Fibroblast of skin of left biceps (primary cell): ENCODE results near the gene L3MBTL4.

Experiments used
- DNase-seq, 2 experiments: peaks; one replicate each; pipeline ENCODE4 v3.0.0-alpha.2; 2013; ENCODE audit warnings: low read depth in 2 of 2

L3MBTL4 gene

GRCh38 chr18:6366776-6367175 is 47.9 kb downstream of the L3MBTL4 start:
- DNase-seq, result no peak

- no peak for DNase-seq
Observed at GRCh38 chr18:6365385-6365784, 49.3 kb downstream of the L3MBTL4 start.

GRCh38 chr18:6363216-6363615 is 51.5 kb downstream of the L3MBTL4 start:
- DNase-seq, result no peak

DNA sequence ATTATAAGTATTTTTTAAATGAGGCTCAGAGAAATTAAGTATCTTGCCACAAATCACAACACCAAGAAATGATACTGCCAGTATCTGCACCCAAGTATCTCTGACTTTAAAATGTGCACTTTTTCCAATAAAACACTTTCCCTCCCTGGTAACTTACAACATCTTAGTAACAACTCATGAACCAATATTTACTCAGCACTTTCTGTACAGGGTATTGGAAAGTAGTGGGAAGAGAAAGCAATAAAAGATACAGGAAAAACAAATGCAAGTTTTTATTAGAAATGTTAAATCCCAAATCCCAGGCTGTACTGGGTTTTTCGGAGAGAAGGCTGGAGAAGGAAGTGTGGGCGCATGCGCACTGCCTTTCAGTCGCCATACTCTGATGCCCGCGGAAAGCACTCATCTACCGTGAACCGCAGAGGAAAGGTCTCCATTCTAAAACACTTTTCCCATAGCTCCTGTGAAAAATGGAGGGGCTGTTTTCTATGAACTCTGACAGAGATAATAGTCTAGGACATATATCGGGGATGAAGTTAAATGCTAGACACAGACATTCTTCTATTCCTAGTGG is 52.1 kb downstream of the L3MBTL4 start:
- no peak for DNase-seq

DNA sequence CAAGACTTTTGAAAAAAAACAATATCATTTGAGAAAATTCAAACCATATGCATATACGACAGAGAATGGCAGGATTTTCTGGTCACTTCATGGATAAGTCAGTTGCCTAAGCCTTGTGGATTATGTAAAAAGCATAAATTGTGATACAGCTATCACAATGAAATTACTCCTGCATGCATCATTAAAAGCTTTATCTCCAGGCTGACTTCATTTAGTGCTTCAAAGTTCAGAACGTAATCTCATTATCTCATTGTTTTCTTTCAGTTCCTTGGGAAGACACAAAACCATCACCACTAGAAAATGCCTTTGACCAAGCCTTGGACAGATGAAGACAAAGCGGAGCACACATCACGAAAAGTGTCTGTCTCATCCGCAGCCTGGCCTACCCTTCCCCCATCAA is 57.0 kb downstream of the L3MBTL4 start:
- DNase-seq, result no peak

- no peak for DNase-seq
Observed at GRCh38 chr18:6355789-6356589, 58.7 kb downstream of the L3MBTL4 start.

GRCh38 chr18:6352275-6352674 is 62.4 kb downstream of the L3MBTL4 start:
- no peak for DNase-seq

DNA sequence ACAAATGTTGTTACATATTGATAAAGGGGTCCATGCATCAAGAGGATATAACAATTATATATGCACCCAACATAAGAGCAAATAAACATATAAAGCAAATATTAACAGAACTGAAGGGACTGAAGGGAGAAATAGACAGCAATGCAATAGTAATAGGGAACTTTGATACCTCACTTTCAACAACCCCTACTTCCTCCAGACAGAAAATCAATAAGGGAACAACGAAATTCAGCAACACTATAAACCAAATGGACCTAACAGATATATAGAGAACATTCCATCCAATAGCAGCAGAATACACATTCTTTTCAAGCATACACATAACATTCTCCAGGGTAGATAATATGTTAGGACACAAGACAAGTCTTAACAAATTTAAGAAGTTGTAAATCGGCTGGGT is 71.7 kb downstream of the L3MBTL4 start:
- DNase-seq, result no peak

GRCh38 chr18:6341709-6342108 is 73.0 kb downstream of the L3MBTL4 start:
- no peak for DNase-seq

- no peak for DNase-seq
Observed at GRCh38 chr18:6341303-6341702, 73.4 kb downstream of the L3MBTL4 start.

DNA sequence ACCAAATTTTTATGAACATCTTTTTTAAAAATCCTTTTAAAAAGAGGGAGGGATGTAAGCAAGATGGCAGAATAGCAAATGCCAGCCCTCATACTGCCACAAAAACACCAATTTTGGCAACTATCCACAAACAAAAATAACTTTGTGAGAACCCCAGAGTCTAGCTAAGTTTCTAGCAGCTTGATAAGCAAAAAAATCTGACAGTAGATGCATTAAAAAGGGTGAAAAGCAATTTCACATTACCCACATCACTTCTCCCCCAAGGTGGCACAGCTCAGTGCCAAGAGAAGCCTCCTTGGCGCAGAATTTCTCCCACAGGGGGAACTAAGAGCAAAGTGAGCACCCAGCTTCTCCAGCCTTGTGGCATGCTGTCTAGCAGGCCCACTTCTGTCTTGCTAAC is 74.6 kb downstream of the L3MBTL4 start:
- DNase-seq, result no peak

- no peak for DNase-seq
Observed at GRCh38 chr18:6336239-6336638, 78.5 kb downstream of the L3MBTL4 start.

DNA sequence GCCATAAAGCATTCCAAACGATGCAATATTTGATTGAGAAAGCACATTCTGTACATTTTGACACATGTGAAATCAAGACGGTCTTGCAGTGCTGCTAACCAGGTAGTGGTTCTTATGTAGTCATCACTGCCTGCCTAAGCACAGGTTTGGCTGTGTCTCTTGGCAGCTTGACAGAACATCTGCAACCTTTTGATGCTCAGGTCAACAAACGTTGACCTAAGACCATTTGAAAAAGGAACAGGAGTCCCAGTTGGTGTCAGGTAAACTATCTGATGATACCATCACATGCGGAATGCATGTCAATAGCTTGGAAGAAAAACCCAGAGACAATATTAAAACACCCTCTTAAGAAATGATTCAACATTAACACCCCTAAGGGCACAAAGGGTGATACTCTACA is 80.7 kb downstream of the L3MBTL4 start:
- no peak for DNase-seq

DNA sequence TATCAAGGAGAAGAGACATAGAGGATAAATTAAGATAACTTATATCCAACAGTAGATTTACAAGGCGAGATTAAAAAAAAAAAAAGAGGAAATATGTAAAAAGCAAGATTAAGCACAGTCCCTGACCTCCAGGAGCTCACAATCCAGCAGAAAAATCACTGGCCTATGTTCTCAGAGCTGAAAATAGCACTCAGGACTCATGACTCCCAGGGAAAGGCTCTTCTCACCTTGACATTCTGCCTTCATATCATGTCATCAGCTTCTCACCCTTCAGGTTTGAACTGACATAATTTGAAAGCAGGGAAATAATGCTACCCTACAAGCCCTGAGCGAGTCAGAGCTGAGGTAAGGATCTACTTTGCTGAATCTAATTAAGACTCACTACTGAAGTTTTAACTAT is 82.8 kb downstream of the L3MBTL4 start:
- DNase-seq, result no peak

- no peak for DNase-seq
Observed at GRCh38 chr18:6330786-6331185, 83.9 kb downstream of the L3MBTL4 start.

- no peak for DNase-seq
Observed at GRCh38 chr18:6328621-6329010, 86.1 kb downstream of the L3MBTL4 start.

GRCh38 chr18:6327895-6328620 is 86.7 kb downstream of the L3MBTL4 start:
- DNase-seq, result no peak

DNA sequence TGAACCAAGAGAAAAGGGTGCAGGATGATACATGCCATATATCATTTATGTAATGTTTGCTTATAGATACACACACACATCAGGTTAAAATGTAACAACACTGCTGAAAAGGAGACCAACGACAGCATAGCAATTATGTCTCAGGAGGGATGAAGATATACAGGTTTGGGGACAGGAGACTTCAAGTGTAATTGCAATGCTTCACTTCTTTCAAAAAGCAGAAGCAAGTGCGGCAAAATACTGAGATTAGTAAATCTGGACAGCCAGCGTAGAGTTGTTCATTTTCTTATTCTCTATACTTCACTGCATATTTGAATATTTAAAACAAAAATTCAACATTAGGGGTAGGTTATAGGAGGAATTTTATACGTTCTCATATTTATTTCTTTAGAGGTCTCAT is 87.2 kb downstream of the L3MBTL4 start:
- DNase-seq, result no peak

GRCh38 chr18:6326566-6326965 is 88.1 kb downstream of the L3MBTL4 start:
- no peak for DNase-seq

- no peak for DNase-seq
Observed at GRCh38 chr18:6323319-6323889, 91.3 kb downstream of the L3MBTL4 start.

GRCh38 chr18:6315517-6316331 is 99.0 kb downstream of the L3MBTL4 start:
- no peak for DNase-seq

- DNase-seq, result no peak
Observed at GRCh38 chr18:6313415-6313814, 101.3 kb downstream of the L3MBTL4 start.
